IgD-negative memory B cell (primary cell): ENCODE measurements around the gene CD274. TPM values are rescaled to one million over a fixed set of nuclear protein-coding genes. Genes with fewer than 3 reads are reported as not detected.

Source experiments
- H3K27ac Mint-ChIP-seq, 3 donors: one replicate each; pipeline ENCODE4 v1.8.0; 2020 to 2022; ENCODE audit warnings: mild to moderate bottlenecking in 3 of 3, mixed read lengths in 3 of 3, moderate library complexity in 1 of 3
- H3K27me3 Mint-ChIP-seq: one replicate; pipeline ENCODE4 v1.8.0; 2021; ENCODE audit warnings: mixed read lengths
- H3K36me3 Mint-ChIP-seq: one replicate; pipeline ENCODE4 v1.8.0; 2020; ENCODE audit warnings: mild to moderate bottlenecking, mixed read lengths
- H3K4me1 Mint-ChIP-seq, 3 donors: one replicate each; pipeline ENCODE4 v1.8.0; 2020 to 2022; ENCODE audit warnings: mixed read lengths in 3 of 3, mild to moderate bottlenecking in 1 of 3
- H3K4me3 Mint-ChIP-seq, 4 donors: one replicate each; pipeline ENCODE4 v1.8.0; 2020 to 2022; ENCODE audit warnings: mild to moderate bottlenecking in 4 of 4, mixed read lengths in 4 of 4, moderate library complexity in 3 of 4
- H3K9me3 Mint-ChIP-seq, 3 donors: one replicate each; pipeline ENCODE4 v1.8.0; 2020 to 2021; ENCODE audit warnings: mixed read lengths in 3 of 3, mild to moderate bottlenecking in 1 of 3
- polyA plus RNA-seq: library from polyadenylated mRNA; unstranded; fragments of 300-500 nt; fragmentation: Illumina TruSeq; gene quantifications from one replicate; pipeline ENCODE4 v1.2.3, GENCODE V29; 2021

CD274 gene
- polyA plus RNA-seq, result 0.35 TPM

DNA sequence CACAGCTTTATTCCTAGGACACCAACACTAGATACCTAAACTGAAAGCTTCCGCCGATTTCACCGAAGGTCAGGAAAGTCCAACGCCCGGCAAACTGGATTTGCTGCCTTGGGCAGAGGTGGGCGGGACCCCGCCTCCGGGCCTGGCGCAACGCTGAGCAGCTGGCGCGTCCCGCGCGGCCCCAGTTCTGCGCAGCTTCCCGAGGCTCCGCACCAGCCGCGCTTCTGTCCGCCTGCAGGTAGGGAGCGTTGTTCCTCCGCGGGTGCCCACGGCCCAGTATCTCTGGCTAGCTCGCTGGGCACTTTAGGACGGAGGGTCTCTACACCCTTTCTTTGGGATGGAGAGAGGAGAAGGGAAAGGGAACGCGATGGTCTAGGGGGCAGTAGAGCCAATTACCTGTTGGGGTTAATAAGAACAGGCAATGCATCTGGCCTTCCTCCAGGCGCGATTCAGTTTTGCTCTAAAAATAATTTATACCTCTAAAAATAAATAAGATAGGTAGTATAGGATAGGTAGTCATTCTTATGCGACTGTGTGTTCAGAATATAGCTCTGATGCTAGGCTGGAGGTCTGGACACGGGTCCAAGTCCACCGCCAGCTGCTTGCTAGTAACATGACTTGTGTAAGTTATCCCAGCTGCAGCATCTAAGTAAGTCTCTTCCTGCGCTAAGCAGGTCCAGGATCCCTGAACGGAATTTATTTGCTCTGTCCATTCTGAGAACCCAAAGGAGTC lies at the start of gene CD274:
CD274 (plus strand) TSS at position 184 of the 733 bp plus-strand sequence. CDS start 5,572 bp downstream, outside the sequence.
- peaks cover 1% of the 10 kb centered on the region for H3K27me3 Mint-ChIP-seq
- peaks cover 29 to 40% (median 39%) of the 10 kb centered on the region in 3 donors for H3K4me1 Mint-ChIP-seq
- peak within 1 kb of the TSS; percentile 87 to 96 (median 89) for H3K27ac Mint-ChIP-seq
- H3K4me3 Mint-ChIP-seq, result peak within 1 kb of the TSS; percentile 79 to 96 (median 92)
- no peaks in the 10 kb centered on the region for H3K9me3 Mint-ChIP-seq
- no peaks in the 10 kb centered on the region for H3K36me3 Mint-ChIP-seq

DNA sequence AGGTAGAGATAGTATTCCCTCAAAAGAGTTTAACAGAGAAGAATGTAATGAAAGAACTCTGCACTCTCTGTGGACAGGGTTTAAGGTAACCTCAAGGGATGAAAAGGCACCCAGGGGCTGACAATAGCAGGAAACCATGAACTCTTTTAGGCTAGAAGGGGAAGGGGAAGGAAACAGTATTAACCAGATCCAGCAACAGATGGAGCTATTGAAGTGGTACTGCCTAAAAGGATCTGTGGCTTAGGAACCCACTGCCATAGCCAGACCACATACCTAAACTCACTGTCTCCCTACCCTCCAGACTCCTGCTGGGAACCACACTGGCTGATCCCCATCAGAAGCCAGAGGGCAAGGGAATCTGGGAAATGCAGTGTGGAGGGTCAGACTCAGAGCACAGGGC lies 48.1 kb upstream of the CD274 start:
- no peaks in the 10 kb centered on the region for H3K27me3 Mint-ChIP-seq
- peak overlapping the region in 2 of 4 donors; percentile 79 for H3K4me3 Mint-ChIP-seq
- H3K9me3 Mint-ChIP-seq, result peaks cover 4 to 8% (median 4%) of the 10 kb centered on the region in 3 donors
- peaks cover 0 to 14% (median 8%) of the 10 kb centered on the region in 3 donors for H3K4me1 Mint-ChIP-seq
- H3K27ac Mint-ChIP-seq, result no peak overlapping the region
- H3K36me3 Mint-ChIP-seq, result peaks cover 8% of the 10 kb centered on the region

- Mint-ChIP-seq H3K27me3 (no peaks in the 10 kb centered on the region), H3K4me3 (peak overlapping the region in 1 of 4 donors; percentile 17), H3K4me1 (peaks cover 0 to 2% (median 0%) of the 10 kb centered on the region in 3 donors), H3K27ac (no peak overlapping the region), H3K9me3 (peaks cover 6 to 20% (median 14%) of the 10 kb centered on the region in 3 donors), H3K36me3 (peaks cover 5% of the 10 kb centered on the region)
Observed at GRCh38 chr9:5408596-5408995, 41.7 kb upstream of the CD274 start.

DNA sequence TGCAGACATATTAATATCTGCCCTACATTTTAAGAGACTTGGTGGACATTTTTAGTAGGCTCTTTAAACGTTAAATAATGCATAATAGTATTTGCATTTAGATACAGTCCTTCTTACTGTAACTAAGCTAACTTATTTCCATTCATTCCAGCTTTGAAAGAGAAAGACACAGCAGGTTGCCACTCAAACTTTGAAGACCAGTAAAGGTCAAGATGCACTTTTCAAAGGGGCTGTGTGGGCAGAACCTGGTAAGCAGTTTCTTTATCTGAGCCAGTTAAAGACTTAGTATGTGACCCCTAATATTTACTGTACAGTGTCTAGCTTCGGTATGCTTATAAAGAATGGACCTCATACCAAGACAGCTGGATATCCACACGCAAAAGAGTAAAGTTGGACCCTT lies 33.4 kb upstream of the CD274 start:
- peaks cover 0 to 3% (median 1%) of the 10 kb centered on the region in 3 donors for H3K4me1 Mint-ChIP-seq
- H3K36me3 Mint-ChIP-seq, result peaks cover 19% of the 10 kb centered on the region
- H3K27ac Mint-ChIP-seq, result no peak overlapping the region
- H3K27me3 Mint-ChIP-seq, result no peaks in the 10 kb centered on the region
- H3K4me3 Mint-ChIP-seq, result peak overlapping the region in 1 of 4 donors; percentile 6
- H3K9me3 Mint-ChIP-seq, result peaks cover 0 to 4% (median 2%) of the 10 kb centered on the region in 3 donors

GRCh38 chr9:5418481-5418880 lies 31.9 kb upstream of the CD274 start:
- peak overlapping the region in 1 of 4 donors; percentile 37 for H3K4me3 Mint-ChIP-seq
- H3K27ac Mint-ChIP-seq, result no peak overlapping the region
- peaks cover 0 to 4% (median 2%) of the 10 kb centered on the region in 3 donors for H3K9me3 Mint-ChIP-seq
- H3K27me3 Mint-ChIP-seq, result no peaks in the 10 kb centered on the region
- H3K4me1 Mint-ChIP-seq, result peaks cover 0 to 3% (median 1%) of the 10 kb centered on the region in 3 donors
- peaks cover 19% of the 10 kb centered on the region for H3K36me3 Mint-ChIP-seq

GRCh38 chr9:5419987-5420386 lies 30.4 kb upstream of the CD274 start:
- peaks cover 19% of the 10 kb centered on the region for H3K36me3 Mint-ChIP-seq
- H3K4me1 Mint-ChIP-seq, result peaks cover 0 to 3% (median 1%) of the 10 kb centered on the region in 3 donors
- no peaks in the 10 kb centered on the region for H3K27me3 Mint-ChIP-seq
- H3K27ac Mint-ChIP-seq, result peak overlapping the region in 2 of 3 donors; percentile 0 to 54
- no peaks in the 10 kb centered on the region for H3K9me3 Mint-ChIP-seq
- H3K4me3 Mint-ChIP-seq, result no peak overlapping the region

- Mint-ChIP-seq H3K4me1 (peaks cover 0 to 2% (median 1%) of the 10 kb centered on the region in 3 donors), H3K27ac (no peak overlapping the region), H3K9me3 (no peaks in the 10 kb centered on the region), H3K4me3 (no peak overlapping the region), H3K36me3 (peaks cover 18% of the 10 kb centered on the region), H3K27me3 (no peaks in the 10 kb centered on the region)
Observed at GRCh38 chr9:5421163-5421562, 29.2 kb upstream of the CD274 start.

GRCh38 chr9:5422276-5422675 lies 28.1 kb upstream of the CD274 start:
- Mint-ChIP-seq H3K27ac (no peak overlapping the region), H3K9me3 (no peaks in the 10 kb centered on the region), H3K4me1 (peaks cover 0 to 2% (median 0%) of the 10 kb centered on the region in 3 donors), H3K4me3 (no peak overlapping the region), H3K27me3 (no peaks in the 10 kb centered on the region), H3K36me3 (peaks cover 20% of the 10 kb centered on the region)

GRCh38 chr9:5425006-5425628 lies 25.2 kb upstream of the CD274 start:
- Mint-ChIP-seq H3K36me3 (peaks cover 13% of the 10 kb centered on the region), H3K27ac (no peak overlapping the region), H3K4me3 (no peak overlapping the region), H3K4me1 (peaks cover 0 to 2% (median 0%) of the 10 kb centered on the region in 3 donors), H3K27me3 (no peaks in the 10 kb centered on the region), H3K9me3 (no peaks in the 10 kb centered on the region)

- peaks cover 0 to 3% (median 2%) of the 10 kb centered on the region in 3 donors for H3K4me1 Mint-ChIP-seq
- H3K27me3 Mint-ChIP-seq, result no peaks in the 10 kb centered on the region
- no peak overlapping the region for H3K27ac Mint-ChIP-seq
Observed at GRCh38 chr9:5427005-5427404, 23.3 kb upstream of the CD274 start.

DNA sequence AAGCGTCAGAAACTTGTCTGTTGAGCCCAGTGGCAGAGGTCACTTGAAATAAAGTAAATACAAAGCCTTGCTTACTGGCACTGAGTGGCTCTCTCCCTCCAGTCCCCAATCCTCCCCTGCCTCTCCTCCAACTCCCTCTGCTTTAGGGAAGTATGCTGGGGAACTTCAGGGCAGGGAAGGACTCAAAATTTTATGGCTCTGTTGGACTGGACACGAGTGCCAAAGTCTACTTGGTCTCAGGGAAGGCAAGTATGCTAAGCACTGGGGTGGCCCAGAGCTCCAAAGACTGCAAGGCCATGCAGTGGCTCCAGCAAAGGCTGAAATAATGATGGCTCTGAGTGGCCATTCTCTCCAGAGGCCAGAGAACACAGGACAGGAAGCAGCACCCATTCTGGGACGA lies 22.2 kb upstream of the CD274 start:
- H3K27ac Mint-ChIP-seq, result peak overlapping the region in 1 of 3 donors; percentile 71
- peaks cover 13% of the 10 kb centered on the region for H3K36me3 Mint-ChIP-seq
- no peak overlapping the region for H3K4me3 Mint-ChIP-seq
- no peaks in the 10 kb centered on the region for H3K9me3 Mint-ChIP-seq
- H3K4me1 Mint-ChIP-seq, result peaks cover 0 to 3% (median 3%) of the 10 kb centered on the region in 3 donors
- no peaks in the 10 kb centered on the region for H3K27me3 Mint-ChIP-seq

More at GRCh38 chr9:5427005-5427404, 23.3 kb upstream of the CD274 start:
- H3K9me3 Mint-ChIP-seq, result no peaks in the 10 kb centered on the region
- H3K36me3 Mint-ChIP-seq, result peaks cover 13% of the 10 kb centered on the region
- H3K4me3 Mint-ChIP-seq, result no peak overlapping the region

DNA sequence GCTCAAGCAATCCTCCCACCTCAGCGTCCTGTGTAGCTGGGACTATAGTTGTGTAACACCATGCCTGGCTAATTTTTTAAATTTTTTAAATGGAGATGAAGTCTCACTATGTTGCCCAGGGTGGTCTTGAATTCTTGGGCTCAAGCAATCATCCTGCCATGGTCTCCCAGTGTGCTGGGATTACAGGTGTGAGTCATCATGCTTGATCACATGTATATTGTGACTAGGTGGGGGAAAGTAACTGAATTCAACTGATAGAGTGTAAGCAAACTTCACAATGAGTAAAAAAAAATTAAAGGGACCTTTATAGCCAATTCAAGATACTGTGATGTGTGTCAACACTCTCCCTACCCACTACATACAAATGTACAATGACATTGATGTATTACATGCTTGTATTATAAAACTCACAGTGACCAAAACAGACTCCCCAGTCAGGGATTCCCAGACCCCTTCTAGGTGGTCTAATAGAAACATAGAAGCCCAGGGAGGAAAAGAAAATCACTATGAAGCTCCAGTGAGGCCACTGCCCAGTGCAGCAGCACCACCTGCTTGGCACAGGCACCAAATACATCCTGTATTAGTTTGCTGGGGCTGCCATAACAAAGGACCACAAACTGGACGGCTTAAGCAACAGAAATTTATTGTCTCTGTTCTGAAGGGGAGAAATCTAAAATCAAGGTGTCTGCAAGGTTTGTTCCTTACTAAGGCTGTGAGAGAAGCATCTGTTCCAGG lies 21.4 kb upstream of the CD274 start:
- Mint-ChIP-seq H3K4me1 (peaks cover 0 to 3% (median 3%) of the 10 kb centered on the region in 3 donors), H3K27ac (peak overlapping the region in 1 of 3 donors; percentile 71), H3K27me3 (no peaks in the 10 kb centered on the region), H3K9me3 (no peaks in the 10 kb centered on the region), H3K36me3 (peaks cover 13% of the 10 kb centered on the region), H3K4me3 (no peak overlapping the region)

GRCh38 chr9:5429873-5430564 lies 20.3 kb upstream of the CD274 start:
- Mint-ChIP-seq H3K4me3 (no peak overlapping the region), H3K27ac (peak overlapping the region in 1 of 3 donors; percentile 33), H3K36me3 (peaks cover 13% of the 10 kb centered on the region), H3K4me1 (peaks cover 0 to 3% (median 3%) of the 10 kb centered on the region in 3 donors), H3K9me3 (no peaks in the 10 kb centered on the region), H3K27me3 (no peaks in the 10 kb centered on the region)

DNA sequence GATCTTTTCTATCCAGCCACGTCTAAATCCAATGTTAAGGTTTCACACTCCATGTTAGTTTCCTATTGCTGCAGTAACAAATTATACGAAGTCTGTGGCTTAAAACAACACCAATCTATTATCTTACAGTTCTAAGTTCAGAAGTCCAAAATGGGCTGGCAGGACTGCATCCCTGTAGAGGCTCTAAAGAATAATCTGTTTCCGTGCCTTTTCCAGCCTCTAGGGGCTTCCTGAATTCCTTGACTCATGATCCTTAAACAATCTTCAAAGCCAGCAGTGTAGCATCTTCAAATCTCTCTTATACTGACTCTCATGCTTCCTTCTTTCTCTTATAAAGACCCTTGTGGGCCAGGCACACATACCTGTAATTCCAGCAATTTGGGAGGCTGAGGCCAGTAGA lies 19.4 kb upstream of the CD274 start:
- H3K4me1 Mint-ChIP-seq, result peaks cover 0 to 8% (median 5%) of the 10 kb centered on the region in 3 donors
- H3K27ac Mint-ChIP-seq, result no peak overlapping the region
- no peaks in the 10 kb centered on the region for H3K9me3 Mint-ChIP-seq
- H3K4me3 Mint-ChIP-seq, result no peak overlapping the region
- peaks cover 15% of the 10 kb centered on the region for H3K36me3 Mint-ChIP-seq
- no peaks in the 10 kb centered on the region for H3K27me3 Mint-ChIP-seq
